Mucosa of rectum (tissue), 2 donors: ENCODE measurements around the gene OTX1.
"Not testable (repeated sequence)": the region's sequence is repeated elsewhere in the genome, so short reads cannot be mapped to it uniquely, and the experiment has no call there.

ENCODE experiments used
- H3K27ac ChIP-seq, 2 donors: one replicate each; pipeline ENCODE4 v1.7.0; 2013; ENCODE audit warnings: inconsistent platforms in 2 of 2, low read depth in 2 of 2, low read length in 2 of 2
- H3K27me3 ChIP-seq, 2 donors: one replicate each; pipeline ENCODE4 v1.7.0; 2013; ENCODE audit warnings: low read length in 2 of 2; ENCODE audit not compliant: control insufficient read depth in 2 of 2, insufficient read depth in 2 of 2
- H3K36me3 ChIP-seq, 2 donors: one replicate each; pipeline ENCODE4 v1.7.0; 2013; ENCODE audit warnings: low read length in 2 of 2; ENCODE audit not compliant: control insufficient read depth in 2 of 2, insufficient read depth in 2 of 2
- H3K4me1 ChIP-seq, 2 donors: one replicate each; pipeline ENCODE4 v1.7.0; 2013; ENCODE audit warnings: low read length in 2 of 2, mild to moderate bottlenecking in 1 of 2; ENCODE audit not compliant: control insufficient read depth in 2 of 2, insufficient read depth in 2 of 2
- H3K4me3 ChIP-seq, 2 donors: one replicate each; pipeline ENCODE4 v1.7.0; 2013; ENCODE audit warnings: low read length in 2 of 2
- H3K9ac ChIP-seq, 2 donors: one replicate each; pipeline ENCODE4 v1.7.0; 2013; ENCODE audit warnings: low read length in 2 of 2, low read depth in 1 of 2, mild to moderate bottlenecking in 1 of 2
- H3K9me3 ChIP-seq, 2 donors: one replicate each; pipeline ENCODE4 v1.7.0; 2013; ENCODE audit warnings: low read length in 2 of 2; ENCODE audit not compliant: control insufficient read depth in 2 of 2
- donor health status: healthy.
- donor health status: Normal muscosa, but diverticular disease.

OTX1 gene

DNA sequence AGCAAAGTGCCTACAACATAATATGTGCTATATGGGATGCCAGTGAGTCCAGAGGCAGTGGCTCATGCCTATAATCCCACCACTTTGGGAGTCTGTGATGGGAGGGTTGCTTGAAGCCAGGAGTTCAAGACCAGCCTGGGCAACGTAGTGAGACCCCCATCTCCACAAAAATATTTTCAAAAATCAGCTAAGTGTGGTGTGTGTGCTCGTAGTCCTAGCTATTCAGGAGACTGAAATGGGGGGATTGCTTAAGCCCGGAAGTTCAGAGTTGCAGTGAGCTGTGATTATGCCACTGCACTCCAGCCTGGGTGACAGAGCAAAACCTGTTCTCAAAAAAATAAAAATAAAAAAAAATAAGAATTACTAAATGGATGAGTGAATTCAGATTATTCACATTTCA is 23.4 kb downstream of the OTX1 start:
- Histone ChIP-seq H3K27ac (no peak overlapping the region), H3K9me3 (no peaks in the 10 kb centered on the region), H3K4me1 (no peaks in the 10 kb centered on the region), H3K9ac (no peak overlapping the region), H3K4me3 (no peak overlapping the region), H3K27me3 (peaks cover 0 to 7% of the 10 kb centered on the region in 2 donors), H3K36me3 (no peaks in the 10 kb centered on the region)

DNA sequence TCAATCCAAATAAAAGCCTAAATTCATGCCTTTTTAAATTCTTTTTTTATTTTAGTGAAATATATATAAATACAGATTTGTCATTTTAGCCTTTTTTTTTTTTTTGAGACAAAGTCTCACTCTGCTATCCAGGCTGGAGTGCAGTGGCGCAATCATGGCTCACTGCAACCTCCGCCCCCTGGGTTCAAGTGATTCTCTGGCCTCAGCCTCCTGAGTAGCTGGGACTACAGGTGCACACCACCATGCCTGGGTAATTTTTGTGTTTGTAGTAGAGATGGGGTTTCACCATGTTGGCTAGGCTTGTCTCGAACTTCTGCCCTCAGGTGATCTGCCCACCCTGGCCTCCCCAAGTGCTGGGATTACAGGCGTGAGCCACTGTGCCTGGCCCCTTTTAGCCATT is 23.8 kb downstream of the OTX1 start:
- H3K4me3 ChIP-seq: not testable (repeated sequence)

DNA sequence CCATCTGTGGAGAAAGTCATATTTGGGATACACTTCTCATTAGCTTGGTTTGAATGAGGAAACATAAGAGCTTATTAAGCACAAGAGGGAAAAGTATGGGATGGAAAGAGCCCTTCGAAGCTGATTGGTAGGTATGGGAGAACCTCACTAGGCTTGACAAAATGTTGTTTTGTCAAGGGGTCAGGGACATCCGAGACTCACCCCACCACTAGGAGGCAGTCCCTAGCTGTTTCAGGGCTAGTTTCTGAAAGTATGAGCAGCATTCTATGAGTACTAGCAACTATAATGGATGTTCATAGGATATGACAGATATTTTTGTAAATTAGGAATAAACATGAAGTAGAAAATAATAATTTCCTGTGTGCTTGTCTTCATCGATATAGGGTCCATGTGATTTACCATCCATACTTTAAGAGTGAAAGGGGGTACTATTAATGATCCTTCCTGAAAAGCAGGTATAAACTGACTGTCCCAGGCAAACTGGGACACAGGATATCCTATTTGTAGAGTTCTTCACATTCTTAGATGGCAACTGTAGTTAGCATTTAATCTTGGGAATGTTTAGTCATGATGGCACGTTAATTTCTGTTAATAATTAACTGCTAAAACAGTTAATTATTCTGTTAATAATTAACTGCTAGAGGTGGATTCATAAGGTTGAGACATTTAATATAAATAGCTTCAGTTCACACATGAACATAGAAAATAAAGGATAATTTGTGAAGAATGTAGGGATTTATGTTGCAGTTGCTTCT is 28.4 kb downstream of the OTX1 start:
- Histone ChIP-seq H3K4me3 (no peak overlapping the region), H3K9me3 (no peaks in the 10 kb centered on the region), H3K27me3 (peaks cover 0 to 4% of the 10 kb centered on the region in 2 donors), H3K36me3 (no peaks in the 10 kb centered on the region), H3K9ac (no peak overlapping the region), H3K4me1 (no peaks in the 10 kb centered on the region), H3K27ac (no peak overlapping the region)

More for the DNA sequence above, 23.8 kb downstream of the OTX1 start:
- H3K9me3 ChIP-seq, H3K9ac ChIP-seq, H3K4me1 ChIP-seq, H3K36me3 ChIP-seq, H3K27ac ChIP-seq, H3K27me3 ChIP-seq: not testable (repeated sequence)

DNA sequence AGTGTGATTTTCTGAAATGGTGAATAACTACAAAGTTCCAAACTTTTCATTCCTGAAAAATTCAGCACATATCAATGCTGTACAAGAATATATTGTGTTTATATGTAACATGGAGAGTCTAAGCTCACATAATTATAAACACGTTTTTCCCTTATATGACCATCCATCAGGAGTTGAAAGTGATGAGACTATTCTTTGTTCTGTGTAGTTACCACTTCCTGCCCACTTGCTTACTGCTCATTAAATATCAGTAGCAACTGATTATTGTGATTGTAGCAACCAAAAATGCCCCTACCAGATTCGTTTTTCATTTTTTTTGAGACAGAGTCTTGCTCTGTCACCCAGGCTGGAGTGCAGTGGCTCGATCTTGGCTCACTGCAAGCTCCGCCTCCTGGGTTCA is 30.8 kb downstream of the OTX1 start:
- Histone ChIP-seq H3K27me3 (peaks cover 0 to 2% of the 10 kb centered on the region in 2 donors), H3K4me3 (no peak overlapping the region), H3K27ac (no peak overlapping the region), H3K4me1 (no peaks in the 10 kb centered on the region), H3K9me3 (no peaks in the 10 kb centered on the region), H3K9ac (no peak overlapping the region), H3K36me3 (no peaks in the 10 kb centered on the region)

- Histone ChIP-seq H3K4me3 (no peak overlapping the region), H3K27ac (no peak overlapping the region), H3K4me1 (no peaks in the 10 kb centered on the region), H3K9me3 (no peaks in the 10 kb centered on the region), H3K27me3 (no peaks in the 10 kb centered on the region), H3K9ac (no peak overlapping the region), H3K36me3 (no peaks in the 10 kb centered on the region)
These were observed 36.1 kb downstream of the OTX1 start for GRCh38 chr2:63086687-63087086.

DNA sequence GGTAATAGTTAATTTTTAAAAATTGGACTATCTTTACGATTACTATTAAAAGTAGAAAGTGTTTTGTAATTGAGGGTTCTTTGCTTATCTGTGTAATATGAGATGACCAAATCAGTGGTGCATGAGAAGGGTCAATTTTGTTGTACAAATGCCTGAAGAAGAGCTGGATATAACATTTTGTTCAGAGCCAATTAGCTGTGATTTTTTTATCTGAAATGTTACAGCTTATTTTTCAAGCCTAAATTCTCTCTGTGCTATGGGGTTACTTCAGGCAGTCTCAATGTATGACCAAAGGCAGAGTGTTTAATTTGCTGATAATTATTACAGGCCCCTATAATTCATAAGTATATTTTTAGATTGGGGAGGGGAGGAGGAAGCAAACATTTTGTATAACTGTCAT is 41.8 kb downstream of the OTX1 start:
- Histone ChIP-seq H3K9me3 (no peaks in the 10 kb centered on the region), H3K27me3 (no peaks in the 10 kb centered on the region), H3K4me1 (no peaks in the 10 kb centered on the region)

GRCh38 chr2:63092857-63093256 is 42.2 kb downstream of the OTX1 start:
- H3K36me3 ChIP-seq: no peaks in the 10 kb centered on the region
- no peak overlapping the region for H3K9ac ChIP-seq
- H3K4me1 ChIP-seq: no peaks in the 10 kb centered on the region
- no peaks in the 10 kb centered on the region for H3K9me3 ChIP-seq
- no peak overlapping the region for H3K4me3 ChIP-seq
- H3K27me3 ChIP-seq: no peaks in the 10 kb centered on the region
- H3K27ac ChIP-seq: no peak overlapping the region

More for the DNA sequence above, 41.8 kb downstream of the OTX1 start:
- no peak overlapping the region for H3K4me3 ChIP-seq
- no peaks in the 10 kb centered on the region for H3K36me3 ChIP-seq
- no peak overlapping the region for H3K9ac ChIP-seq
- no peak overlapping the region for H3K27ac ChIP-seq

- Histone ChIP-seq H3K4me1 (no peaks in the 10 kb centered on the region), H3K4me3 (no peak overlapping the region), H3K36me3 (no peaks in the 10 kb centered on the region), H3K9ac (no peak overlapping the region), H3K27ac (no peak overlapping the region), H3K27me3 (no peaks in the 10 kb centered on the region), H3K9me3 (no peaks in the 10 kb centered on the region)
These were observed 42.9 kb downstream of the OTX1 start for GRCh38 chr2:63093502-63093901.

- no peak overlapping the region for H3K9ac ChIP-seq
- no peak overlapping the region for H3K4me3 ChIP-seq
- no peaks in the 10 kb centered on the region for H3K9me3 ChIP-seq
- H3K27ac ChIP-seq: no peak overlapping the region
- H3K27me3 ChIP-seq: no peaks in the 10 kb centered on the region
- H3K4me1 ChIP-seq: no peaks in the 10 kb centered on the region
- no peaks in the 10 kb centered on the region for H3K36me3 ChIP-seq
These were observed 45.9 kb downstream of the OTX1 start for GRCh38 chr2:63096491-63096890.

GRCh38 chr2:63099032-63099431 is 48.4 kb downstream of the OTX1 start:
- Histone ChIP-seq H3K27me3 (no peaks in the 10 kb centered on the region), H3K4me1 (no peaks in the 10 kb centered on the region), H3K9ac (no peak overlapping the region), H3K4me3 (no peak overlapping the region), H3K36me3 (no peaks in the 10 kb centered on the region), H3K27ac (no peak overlapping the region), H3K9me3 (no peaks in the 10 kb centered on the region)
